Ascending aorta (tissue), 2 donors: ENCODE results near the gene STYXL2. TPM values are rescaled to one million over a fixed set of nuclear protein-coding genes. Genes with fewer than 3 reads are reported as not detected.

ENCODE experiments used
- DNase-seq, 2 donors: peaks; one replicate each; pipeline ENCODE4 v3.0.0-alpha.2; 2019; ENCODE audit warnings: low spot score in 2 of 2
- H3K27ac ChIP-seq, 2 donors: fragments of 200-600 bp; sonication (generic); one replicate each; pipeline ENCODE4 v1.5.1; 2016 to 2017; ENCODE audit warnings: mild to moderate bottlenecking in 1 of 2
- H3K27me3 ChIP-seq: fragments of 200-600 bp; sonication (generic); one replicate; pipeline ENCODE4 v1.5.1; 2017
- H3K36me3 ChIP-seq, 2 donors: fragments of 200-600 bp; sonication (generic); one replicate each; pipeline ENCODE4 v1.5.1; 2016
- H3K4me1 ChIP-seq, 2 donors: fragments of 200-600 bp; sonication (generic); one replicate each; pipeline ENCODE4 v1.5.1; 2016 to 2017; ENCODE audit warnings: mild to moderate bottlenecking in 1 of 2
- H3K4me3 ChIP-seq, 2 donors: fragments of 200-600 bp; sonication (generic); one replicate each; pipeline ENCODE4 v1.5.1; 2016 to 2017; ENCODE audit warnings: mild to moderate bottlenecking in 1 of 2
- H3K9me3 ChIP-seq, 2 donors: fragments of 200-600 bp; sonication (generic); one replicate each; pipeline ENCODE4 v1.5.1; 2016
- CTCF ChIP-seq, 3 experiments: fragments of 200-600 bp in 2 of 3; fragments of 450-650 bp in 1 of 3; sonication (generic) in 2 of 3; IDR thresholded peaks; one replicate each; pipeline ENCODE4 v1.5.1; 2016 to 2019; ENCODE audit warnings: antibody characterized with exemption in 3 of 3, mild to moderate bottlenecking in 1 of 3, moderate library complexity in 1 of 3
- intact Hi-C: fragments of 100-400 bp; cut with DNase I; formaldehyde crosslinking; loops from one replicate; pipeline ENCODE4 v1.15.1; 2023
- total RNA-seq: library from RNA; depleted of rRNA; stranded (reverse); fragments of >200 nt; gene quantifications from one replicate; pipeline ENCODE4 v1.1.0, GENCODE V29; 2016

STYXL2 gene
- total RNA-seq, 1 donor from 2014 or later = 0.96 TPM

GRCh38 chr1:167068761-167069160, 25.1 kb upstream of the STYXL2 start:
- H3K4me3 ChIP-seq = no peak overlapping the region
- no peaks in the 10 kb centered on the region for H3K36me3 ChIP-seq
- no peak for TF ChIP-seq CTCF (IDR thresholded peaks at IDR 0.05)
- H3K4me1 ChIP-seq = peaks cover 0 to 2% of the 10 kb centered on the region in 2 donors
- no peak overlapping the region for H3K27ac ChIP-seq
- intact Hi-C loops = loop anchor here (5.0 kb wide), 4 partner anchors 59 to 619 kb away; partner anchors contain the start of gene POU2F1
- DNase-seq = no peak
- H3K27me3 ChIP-seq = no peaks in the 10 kb centered on the region
- H3K9me3 ChIP-seq = no peaks in the 10 kb centered on the region

- peaks cover 0 to 2% of the 10 kb centered on the region in 2 donors for H3K4me1 ChIP-seq
- no peak overlapping the region for H3K4me3 ChIP-seq
- TF ChIP-seq CTCF (IDR thresholded peaks at IDR 0.05) = no peak
- no peak for DNase-seq
- H3K36me3 ChIP-seq = no peaks in the 10 kb centered on the region
- H3K27me3 ChIP-seq = no peaks in the 10 kb centered on the region
- H3K9me3 ChIP-seq = no peaks in the 10 kb centered on the region
- intact Hi-C loops = no loop called here
- no peak overlapping the region for H3K27ac ChIP-seq
Observed at GRCh38 chr1:167071286-167071685, 22.6 kb upstream of the STYXL2 start.

- Histone ChIP-seq H3K9me3 (no peaks in the 10 kb centered on the region), H3K36me3 (no peaks in the 10 kb centered on the region), H3K4me1 (no peaks in the 10 kb centered on the region), H3K27ac (no peak overlapping the region), H3K4me3 (no peak overlapping the region), H3K27me3 (no peaks in the 10 kb centered on the region)
- DNase-seq = no peak
- intact Hi-C loops = no loop called here
- no peak for TF ChIP-seq CTCF (IDR thresholded peaks at IDR 0.05)
Observed at GRCh38 chr1:167076136-167076710, 17.7 kb upstream of the STYXL2 start.

GRCh38 chr1:167077128-167077867, 16.6 kb upstream of the STYXL2 start:
- Histone ChIP-seq H3K4me3 (no peak overlapping the region), H3K27me3 (no peaks in the 10 kb centered on the region), H3K9me3 (no peaks in the 10 kb centered on the region), H3K36me3 (no peaks in the 10 kb centered on the region), H3K4me1 (no peaks in the 10 kb centered on the region), H3K27ac (no peak overlapping the region)
- intact Hi-C loops = no loop called here
- TF ChIP-seq CTCF (IDR thresholded peaks at IDR 0.05) = no peak
- DNase-seq = no peak

GRCh38 chr1:167077868-167078210, 16.0 kb upstream of the STYXL2 start:
- Histone ChIP-seq H3K4me1 (no peaks in the 10 kb centered on the region), H3K27me3 (no peaks in the 10 kb centered on the region), H3K4me3 (no peak overlapping the region), H3K27ac (no peak overlapping the region), H3K9me3 (no peaks in the 10 kb centered on the region), H3K36me3 (no peaks in the 10 kb centered on the region)
- TF ChIP-seq CTCF (IDR thresholded peaks at IDR 0.05) = no peak
- intact Hi-C loops = no loop called here
- no peak for DNase-seq
